GM21717 (cell line): ENCODE results near the gene TMEM204.

ENCODE experiments used
- ATAC-seq: cut with Tn5 transposase; IDR thresholded peaks from one replicate; pipeline ENCODE4 v1.9.1; 2021; ENCODE audit warnings: mild to moderate bottlenecking, moderate library complexity; ENCODE audit not compliant: unreplicated experiment

The TMEM204 gene

GRCh38 chr16:1556254-1556653, 22.8 kb downstream of the TMEM204 start:
- no peak for ATAC-seq

GRCh38 chr16:1557074-1557473, 23.6 kb downstream of the TMEM204 start:
- ATAC-seq, result no peak

DNA sequence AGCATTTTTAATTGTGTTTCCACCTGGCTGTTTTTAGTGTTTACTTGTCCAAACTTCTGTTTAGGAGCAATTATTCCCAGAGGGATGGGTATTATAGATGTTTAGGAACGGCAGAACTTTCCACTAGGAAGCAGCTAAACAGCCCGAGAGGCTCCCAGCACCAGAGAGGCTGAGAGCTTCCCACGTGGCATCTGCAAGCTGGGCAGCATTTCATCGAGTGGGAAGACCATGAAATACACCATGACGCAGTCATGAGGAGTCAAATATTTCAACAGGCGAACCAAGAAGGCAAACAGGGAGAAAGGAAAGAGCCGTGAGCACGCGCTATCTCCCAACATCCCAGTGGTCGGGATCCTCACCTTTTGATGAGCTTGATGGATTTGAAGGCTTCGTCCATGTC, 24.1 kb downstream of the TMEM204 start:
- no peak for ATAC-seq

GRCh38 chr16:1559446-1559975, 26.0 kb downstream of the TMEM204 start:
- ATAC-seq, result no peak

DNA sequence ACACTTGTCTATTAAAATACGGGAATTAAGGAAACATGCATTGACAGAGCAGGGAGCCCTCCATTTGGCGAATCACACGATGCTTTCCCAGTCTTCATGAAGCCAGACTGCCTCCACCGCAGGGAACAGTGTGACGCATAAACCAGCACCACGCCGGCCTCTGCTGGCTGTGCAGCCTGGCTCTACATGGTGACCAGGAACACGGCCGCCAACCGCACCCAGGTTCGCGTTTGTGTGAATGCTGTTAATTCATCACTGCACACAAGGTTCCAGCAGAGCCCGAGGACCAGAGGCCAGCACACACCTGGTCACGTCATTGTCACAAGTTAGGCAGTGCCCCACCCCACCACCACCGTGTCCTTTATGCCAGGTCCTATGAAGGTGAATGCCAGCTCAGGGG, 26.7 kb downstream of the TMEM204 start:
- no peak for ATAC-seq

DNA sequence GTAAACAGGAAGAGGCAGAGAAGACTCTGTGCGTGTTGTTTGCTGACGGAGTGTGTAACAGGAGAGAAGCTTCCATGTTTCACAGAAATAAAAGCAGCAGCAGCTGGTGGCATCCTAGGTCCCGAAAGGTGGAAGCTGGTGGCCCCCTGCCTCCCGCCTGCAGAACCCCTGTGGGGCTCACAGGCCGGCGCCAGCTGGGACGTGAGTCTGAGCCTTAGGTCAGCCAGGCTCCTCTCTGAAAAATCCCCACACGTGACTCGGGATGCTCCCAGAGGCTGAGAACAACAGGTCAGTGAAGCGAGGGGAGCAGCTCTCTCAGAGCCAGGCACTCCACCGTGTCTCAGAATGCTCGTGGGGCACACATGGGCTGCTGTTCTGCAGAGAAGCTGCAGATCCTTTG, 27.4 kb downstream of the TMEM204 start:
- no peak for ATAC-seq

DNA sequence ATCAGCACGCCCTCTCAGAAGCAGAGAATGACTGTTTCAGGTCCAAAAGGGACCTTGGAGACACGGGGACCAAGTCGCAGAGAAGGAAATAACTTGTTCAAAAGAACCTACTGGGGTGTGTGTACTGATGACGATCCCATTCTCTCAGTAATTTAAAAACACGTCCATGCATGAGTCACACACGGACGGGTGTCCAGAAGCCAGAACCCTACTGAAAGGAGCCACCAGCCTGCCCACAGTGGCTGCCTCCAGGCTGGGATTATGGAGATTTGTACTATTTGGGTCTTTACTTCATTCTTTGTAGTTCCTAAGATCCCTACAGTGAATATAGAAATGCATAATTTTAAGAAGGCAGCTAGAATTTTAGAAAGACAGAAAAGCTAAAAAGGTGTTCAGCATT, 27.8 kb downstream of the TMEM204 start:
- no peak for ATAC-seq

DNA sequence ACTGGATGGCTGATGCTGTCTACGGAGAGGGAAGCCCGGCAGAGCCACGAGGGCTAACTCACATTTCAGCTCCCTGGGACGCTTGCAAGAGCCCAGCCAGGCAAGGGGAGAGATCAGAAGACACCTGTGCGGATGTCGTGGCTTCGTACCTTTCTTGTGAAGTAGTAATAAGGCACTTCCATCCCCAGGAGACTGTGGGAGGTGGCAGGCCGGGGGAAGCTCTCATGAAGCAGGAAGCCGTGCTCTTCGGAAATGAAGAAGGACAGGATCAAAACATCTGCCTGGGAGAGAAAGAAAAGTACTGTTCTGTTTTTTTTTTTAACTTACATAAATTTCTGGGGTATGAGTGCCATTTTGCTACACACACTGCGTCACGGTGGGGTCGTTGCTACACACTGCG, 28.4 kb downstream of the TMEM204 start:
- ATAC-seq, result no peak

GRCh38 chr16:1563786-1564185, 30.3 kb downstream of the TMEM204 start:
- no peak for ATAC-seq

- no peak for ATAC-seq
These were observed 30.9 kb downstream of the TMEM204 start for GRCh38 chr16:1564325-1564724.

GRCh38 chr16:1565083-1565805, 31.8 kb downstream of the TMEM204 start:
- ATAC-seq, result no peak

DNA sequence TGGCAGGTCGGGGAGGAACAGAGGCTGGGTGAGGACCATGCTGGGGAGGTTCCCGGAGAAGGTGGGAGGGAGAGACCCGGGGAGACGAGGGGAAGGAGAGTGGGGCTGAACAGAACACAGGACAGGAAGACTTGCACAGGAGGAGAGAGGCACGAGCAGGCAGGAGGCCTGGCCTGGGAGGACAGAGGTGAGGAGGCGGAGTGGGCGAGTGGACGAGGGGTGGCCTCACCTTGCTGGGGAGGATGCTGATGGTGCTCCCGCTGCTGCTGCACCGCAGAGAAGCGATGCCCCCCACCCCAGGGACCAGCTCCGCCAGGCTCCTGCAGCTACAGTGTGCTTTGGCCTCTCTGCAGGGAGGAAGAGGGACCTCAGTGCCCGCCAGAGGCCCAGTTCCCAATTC, 34.5 kb downstream of the TMEM204 start:
- ATAC-seq, result no peak

GRCh38 chr16:1571012-1571671, 37.7 kb downstream of the TMEM204 start:
- no peak for ATAC-seq

DNA sequence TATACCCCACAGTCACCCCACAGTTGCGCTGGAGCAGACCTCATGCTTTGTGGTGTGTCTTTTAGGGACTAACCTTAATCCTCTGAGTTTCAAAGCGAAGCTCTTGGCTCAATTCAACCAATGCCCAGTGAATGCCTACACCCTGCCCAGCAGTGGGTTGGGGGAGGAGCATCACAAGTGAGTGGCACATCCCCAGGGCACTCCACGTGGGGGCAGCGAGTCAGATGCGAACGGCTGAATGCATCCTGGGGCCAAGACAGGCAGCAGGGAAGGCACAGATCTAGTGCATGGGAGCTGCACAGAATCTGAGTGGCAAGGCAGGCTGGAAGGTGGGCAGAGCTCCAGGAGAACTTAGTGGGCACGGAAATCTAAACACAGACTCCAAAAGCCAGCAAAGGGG, 39.2 kb downstream of the TMEM204 start:
- no peak for ATAC-seq

DNA sequence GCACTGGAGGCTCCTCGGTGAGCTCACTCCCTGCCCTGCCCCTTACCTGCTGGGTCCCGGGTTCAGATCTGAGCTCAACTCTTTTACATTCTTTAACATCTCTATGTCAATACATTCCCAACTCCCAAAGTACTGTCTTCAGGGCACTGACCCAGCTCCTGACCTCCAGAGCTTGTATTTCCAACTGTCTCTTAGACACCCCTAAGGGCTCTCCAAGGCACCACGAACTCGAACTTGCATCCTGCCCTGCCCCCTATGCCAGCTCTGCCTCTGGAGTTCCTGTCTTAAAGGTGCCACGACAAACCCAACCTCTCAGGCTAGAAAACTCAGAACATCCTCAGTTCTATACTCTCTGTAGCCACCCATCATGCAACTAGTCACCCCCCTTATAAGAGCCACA, 39.8 kb downstream of the TMEM204 start:
- no peak for ATAC-seq

- no peak for ATAC-seq
These were observed 42.1 kb downstream of the TMEM204 start for GRCh38 chr16:1575578-1575977.

DNA sequence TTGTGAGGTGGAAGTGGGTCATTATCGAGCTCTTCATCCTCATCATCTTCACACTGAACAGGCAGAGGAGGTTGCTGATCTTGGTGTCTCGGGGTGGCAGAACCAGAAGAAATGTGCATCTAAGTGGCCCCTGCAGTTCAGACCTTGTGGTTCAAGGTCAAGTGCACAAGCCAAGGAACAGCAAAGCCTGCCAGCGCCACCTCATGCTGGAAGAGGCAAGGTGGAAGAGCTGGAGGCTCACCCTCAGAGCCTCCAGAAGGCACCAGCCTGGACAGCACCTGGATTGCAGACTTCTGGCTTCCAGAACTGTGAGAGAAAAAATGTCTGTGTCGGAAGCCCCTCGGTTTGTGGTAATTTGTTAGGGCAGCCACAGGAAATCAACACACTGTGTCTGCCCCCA, 45.7 kb downstream of the TMEM204 start:
- no peak for ATAC-seq

- ATAC-seq, result no peak
These were observed 46.8 kb downstream of the TMEM204 start for GRCh38 chr16:1580256-1580655.

DNA sequence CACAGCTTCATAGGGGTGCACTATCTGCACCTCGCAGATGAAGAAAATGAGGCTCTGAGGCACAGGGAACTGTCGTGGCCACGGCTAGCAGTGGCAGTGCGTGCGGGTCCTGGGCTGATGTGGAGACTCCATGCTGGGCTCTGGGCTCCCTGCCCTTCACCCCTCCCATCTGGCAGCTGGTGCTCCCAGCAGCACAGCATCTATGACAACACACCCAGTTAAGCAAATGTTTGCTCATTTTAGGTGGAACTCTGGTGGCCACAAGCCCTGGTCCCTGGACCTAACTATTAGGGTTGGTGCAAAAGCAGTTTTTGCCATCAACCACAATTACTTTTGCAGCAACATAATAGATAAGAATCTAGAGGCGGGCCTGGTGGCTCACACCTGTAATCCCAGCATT, 47.5 kb downstream of the TMEM204 start:
- no peak for ATAC-seq

DNA sequence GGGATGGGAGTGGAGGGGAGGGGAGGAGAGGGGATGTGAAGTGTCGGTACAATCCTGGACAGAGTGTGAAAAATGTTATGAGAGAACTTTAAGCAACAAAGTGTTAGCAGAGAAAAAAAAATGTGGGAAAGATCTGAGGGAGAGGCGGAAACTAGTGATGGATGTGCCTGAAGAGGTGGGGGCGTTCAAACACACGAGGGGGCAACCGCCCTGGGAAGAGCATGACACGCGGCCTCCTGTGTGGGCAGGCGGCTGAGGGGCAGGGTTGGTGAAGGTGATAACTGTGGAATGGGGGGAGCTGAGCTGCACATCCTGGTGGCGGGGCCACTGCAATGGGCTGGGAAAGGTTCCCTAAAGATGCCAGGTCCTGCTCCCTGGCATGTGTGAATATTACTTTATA, 48.3 kb downstream of the TMEM204 start:
- ATAC-seq, result no peak

- no peak for ATAC-seq
These were observed 49.7 kb downstream of the TMEM204 start for GRCh38 chr16:1583180-1583579.

- no peak for ATAC-seq
These were observed 51.5 kb downstream of the TMEM204 start for GRCh38 chr16:1584926-1585484.
